ENCODE results near the gene RND1.
"Not testable (repeated sequence)": the region's sequence is repeated elsewhere in the genome, so short reads cannot be mapped to it uniquely, and the experiment has no call there.

RND1 gene

GRCh38 chr12:48865281-48866051, at the start of gene RND1:
RND1 (minus strand) TSS chr12:48865870; CDS start chr12:48865767, 103 bp downstream.
- intact Hi-C loops (cut with DNase I): no loop called here
- peak; percentile 88 to 98 (median 94) for DNase-seq

GRCh38 chr12:48910196-48910595, 44.5 kb upstream of the RND1 start:
- intact Hi-C loops (cut with DNase I): no loop called here
- DNase-seq: no peak

GRCh38 chr12:48909698-48910097, 44.0 kb upstream of the RND1 start:
- DNase-seq; intact Hi-C loops (cut with DNase I): not testable (repeated sequence)

- no peak for DNase-seq
- intact Hi-C loops (cut with DNase I): no loop called here
These were observed 41.6 kb upstream of the RND1 start for GRCh38 chr12:48907245-48907644.

- intact Hi-C loops (cut with DNase I): no loop called here
- DNase-seq: peak; percentile 67 to 94 (median 81)
These were observed 38.3 kb upstream of the RND1 start for GRCh38 chr12:48903982-48904411.

GRCh38 chr12:48903363-48903981, 37.8 kb upstream of the RND1 start:
- intact Hi-C loops (cut with DNase I): no loop called here
- no peak for DNase-seq

GRCh38 chr12:48901278-48901677, 35.6 kb upstream of the RND1 start:
- intact Hi-C loops (cut with DNase I): no loop called here

GRCh38 chr12:48899651-48900050, 34.0 kb upstream of the RND1 start:
- no peak for DNase-seq
- intact Hi-C loops (cut with DNase I): no loop called here

More at GRCh38 chr12:48901278-48901677, 35.6 kb upstream of the RND1 start:
- no peak for DNase-seq

GRCh38 chr12:48894271-48894670, 28.6 kb upstream of the RND1 start:
- DNase-seq: no peak
- intact Hi-C loops (cut with DNase I): no loop called here

- DNase-seq: peak; percentile 80 to 97 (median 90)
- intact Hi-C loops (cut with DNase I): loop anchor here (2.0 kb wide), 1 partner anchor 38 kb away; the partner anchor contains the start of gene DDX23
These were observed 25.2 kb upstream of the RND1 start for GRCh38 chr12:48890657-48891418.

- DNase-seq: peak in 1 of 42 donors; percentile 15
- intact Hi-C loops (cut with DNase I): loop anchor here (2.0 kb wide), 1 partner anchor 37 kb away; the partner anchor contains the start of gene DDX23
These were observed 24.0 kb upstream of the RND1 start for GRCh38 chr12:48889679-48890078.

GRCh38 chr12:48883305-48884161, 17.9 kb upstream of the RND1 start:
- intact Hi-C loops (cut with DNase I): no loop called here
- DNase-seq: no peak

GRCh38 chr12:48882972-48883304, 17.3 kb upstream of the RND1 start:
- DNase-seq: no peak
- intact Hi-C loops (cut with DNase I): no loop called here

GRCh38 chr12:48882315-48882687, 16.6 kb upstream of the RND1 start:
- intact Hi-C loops (cut with DNase I): no loop called here
- DNase-seq: no peak

- intact Hi-C loops (cut with DNase I): no loop called here
- no peak for DNase-seq
These were observed 16.1 kb upstream of the RND1 start for GRCh38 chr12:48881686-48882314.

- DNase-seq: no peak
- intact Hi-C loops (cut with DNase I): no loop called here
These were observed 15.0 kb upstream of the RND1 start for GRCh38 chr12:48880647-48881046.

GRCh38 chr12:48878548-48878947, 12.9 kb upstream of the RND1 start:
- intact Hi-C loops (cut with DNase I): no loop called here
- DNase-seq: no peak

GRCh38 chr12:48875944-48876515, 10.4 kb upstream of the RND1 start:
- intact Hi-C loops (cut with DNase I): no loop called here
- no peak for DNase-seq
